Memory B cell (primary cell): ENCODE results near the gene COL6A3.

Source experiments
- ATAC-seq: fragments of 150-1000 bp; cut with Tn5 transposase; 2 replicates; pipeline ENCODE4 v1.10.0; 2021; ENCODE audit warnings: low read depth, mild to moderate bottlenecking, moderate library complexity
- DNase-seq, 2 donors: peaks; one replicate each; pipeline ENCODE4 v3.0.0; 2022; ENCODE audit warnings: low spot score in 2 of 2
- H3K27ac Mint-ChIP-seq: one replicate; pipeline ENCODE4 v1.8.0; 2022; ENCODE audit warnings: mild to moderate bottlenecking, moderate library complexity, mixed read lengths
- H3K27me3 Mint-ChIP-seq: one replicate; pipeline ENCODE4 v1.8.0; 2022; ENCODE audit warnings: mixed read lengths
- H3K36me3 Mint-ChIP-seq: one replicate; pipeline ENCODE4 v1.8.0; 2022; ENCODE audit warnings: mild to moderate bottlenecking, mixed read lengths
- H3K4me1 Mint-ChIP-seq: one replicate; pipeline ENCODE4 v1.8.0; 2022; ENCODE audit warnings: mixed read lengths
- H3K4me3 Mint-ChIP-seq: one replicate; pipeline ENCODE4 v1.8.0; 2022; ENCODE audit warnings: mild to moderate bottlenecking, moderate library complexity, mixed read lengths
- H3K9me3 Mint-ChIP-seq: one replicate; pipeline ENCODE4 v1.8.0; 2022; ENCODE audit warnings: mixed read lengths

The COL6A3 gene

DNA sequence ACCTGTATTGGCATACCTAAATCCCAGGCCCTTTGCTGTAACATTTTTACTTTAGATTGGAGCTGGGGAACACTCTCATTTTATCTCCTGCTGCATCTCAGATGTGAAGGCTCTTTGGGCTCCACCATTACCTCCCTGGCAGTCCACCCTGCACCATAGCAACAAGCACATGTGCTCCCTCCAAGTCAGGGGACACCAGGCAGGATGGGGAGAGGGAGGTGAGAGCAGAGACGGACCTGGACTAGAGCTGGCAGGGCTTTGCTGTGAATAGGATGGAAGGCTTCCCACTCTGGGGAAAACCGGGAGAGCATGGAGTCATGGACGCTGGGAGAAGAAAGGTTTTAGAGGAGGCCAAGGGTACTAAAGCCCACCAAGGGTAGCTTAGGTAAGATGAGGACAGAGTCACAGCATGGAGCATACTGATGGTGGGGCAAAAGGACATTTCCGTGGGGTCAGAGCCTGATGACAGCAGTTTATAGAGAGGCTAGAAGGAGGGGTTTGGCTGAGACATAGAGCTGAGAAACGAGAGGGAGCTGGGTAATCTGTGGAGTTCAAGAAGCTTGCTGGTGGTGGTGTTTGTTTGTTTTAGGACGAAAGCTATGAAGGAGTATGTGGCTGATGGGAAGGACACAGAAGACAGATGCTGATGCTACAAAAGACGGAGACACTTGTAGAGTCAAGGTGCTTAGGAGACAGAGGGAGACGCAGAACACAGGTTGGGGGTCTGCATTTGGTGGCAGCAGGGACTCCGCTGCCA is 134.8 kb downstream of the COL6A3 start:
- Mint-ChIP-seq H3K4me1 (no peaks in the 10 kb centered on the region), H3K4me3 (no peak overlapping the region), H3K27me3 (peaks cover 4% of the 10 kb centered on the region), H3K36me3 (peaks cover 2% of the 10 kb centered on the region), H3K9me3 (peaks cover 2% of the 10 kb centered on the region), H3K27ac (no peak overlapping the region)
- no peak for ATAC-seq
- no peak for DNase-seq

GRCh38 chr2:237278568-237278967 is 135.4 kb downstream of the COL6A3 start:
- ATAC-seq (no peak), DNase-seq (no peak)
- Mint-ChIP-seq H3K9me3 (peaks cover 2% of the 10 kb centered on the region), H3K27me3 (peaks cover 4% of the 10 kb centered on the region), H3K4me1 (no peaks in the 10 kb centered on the region), H3K4me3 (no peak overlapping the region), H3K36me3 (peaks cover 2% of the 10 kb centered on the region), H3K27ac (no peak overlapping the region)

GRCh38 chr2:237276716-237277490 is 137.1 kb downstream of the COL6A3 start:
- H3K27me3 Mint-ChIP-seq: peaks cover 4% of the 10 kb centered on the region
- no peaks in the 10 kb centered on the region for H3K9me3 Mint-ChIP-seq
- H3K36me3 Mint-ChIP-seq: no peaks in the 10 kb centered on the region
- no peak for DNase-seq
- no peaks in the 10 kb centered on the region for H3K4me1 Mint-ChIP-seq
- no peak overlapping the region for H3K4me3 Mint-ChIP-seq
- no peak overlapping the region for H3K27ac Mint-ChIP-seq
- no peak for ATAC-seq
